LHCN-M2 (cell line): ENCODE measurements around the gene CEP89. TPM values are rescaled to one million over a fixed set of nuclear protein-coding genes. Genes with fewer than 3 reads are reported as not detected.
"Not testable (repeated sequence)": the region's sequence is repeated elsewhere in the genome, so short reads cannot be mapped to it uniquely, and the experiment has no call there.

Experiments
- DNase-seq: peaks from one replicate; pipeline ENCODE4 v3.0.0-alpha.2; 2012; ENCODE audit warnings: low read depth
- total RNA-seq: library from RNA; depleted of rRNA; stranded (reverse); fragments of >200 nt; gene quantifications from 2 replicates; pipeline ENCODE4 v1.2.3, GENCODE V29; 2014; rRNA removed

The CEP89 gene
- total RNA-seq, 1 experiment from 2014 or later, result 21.4 TPM

DNA sequence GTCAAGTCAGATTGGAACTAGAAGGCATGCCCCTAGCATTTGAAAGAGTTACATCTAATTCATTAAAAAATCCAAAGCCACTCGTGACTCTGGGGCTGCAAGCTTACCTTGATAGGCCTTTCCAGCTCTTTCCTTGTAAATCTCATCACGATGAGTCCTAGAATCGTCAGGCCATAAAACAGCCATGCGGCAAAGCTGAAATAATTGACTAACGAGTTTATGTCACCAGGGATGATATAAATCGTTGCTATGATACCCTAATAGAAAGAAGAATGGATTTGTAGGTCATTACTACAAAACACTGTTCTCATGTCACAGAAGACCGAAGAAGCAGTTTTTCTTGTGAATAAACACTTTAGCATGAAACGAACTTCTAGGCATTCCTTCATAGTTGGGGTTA is 129.7 kb downstream of the CEP89 start:
- DNase-seq, result no peak

DNA sequence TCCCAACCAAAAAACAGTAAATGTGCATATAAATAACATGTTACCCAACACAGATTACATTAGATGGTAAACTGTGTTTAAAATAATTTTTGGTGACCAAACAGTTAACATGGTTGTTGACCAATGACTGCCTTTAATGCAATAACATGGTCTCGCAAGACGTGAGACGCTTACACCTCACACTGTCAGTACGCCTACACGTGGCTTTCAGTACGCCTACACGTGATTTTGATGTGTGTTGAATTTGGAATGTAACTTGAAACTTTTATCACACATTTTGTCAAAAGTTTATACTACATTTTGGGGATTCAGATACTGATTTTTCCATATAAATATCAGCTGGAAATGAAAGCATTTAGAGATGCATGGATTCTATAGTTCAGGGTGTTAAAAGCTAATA is 134.2 kb downstream of the CEP89 start:
- DNase-seq, result no peak

DNA sequence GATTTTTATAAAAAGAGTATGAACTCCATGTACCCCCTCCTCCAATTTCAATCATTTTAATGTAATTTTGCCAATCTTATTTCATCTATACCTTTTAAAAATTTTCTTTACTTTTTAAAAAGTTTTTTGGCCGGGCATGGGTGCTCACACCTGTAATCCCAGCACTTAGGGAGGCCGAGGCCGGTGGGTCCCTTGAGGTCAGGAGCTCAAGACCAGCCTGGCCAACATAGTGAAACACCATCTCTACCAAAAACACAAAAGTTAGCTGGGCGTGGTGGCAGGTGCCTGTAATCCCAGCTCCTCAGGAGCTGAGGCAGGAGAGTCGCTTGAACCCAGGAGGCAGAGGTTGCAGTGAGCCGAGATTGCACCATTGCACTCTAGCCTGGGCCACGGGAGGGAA is 138.4 kb downstream of the CEP89 start:
- not testable (repeated sequence) for DNase-seq

DNA sequence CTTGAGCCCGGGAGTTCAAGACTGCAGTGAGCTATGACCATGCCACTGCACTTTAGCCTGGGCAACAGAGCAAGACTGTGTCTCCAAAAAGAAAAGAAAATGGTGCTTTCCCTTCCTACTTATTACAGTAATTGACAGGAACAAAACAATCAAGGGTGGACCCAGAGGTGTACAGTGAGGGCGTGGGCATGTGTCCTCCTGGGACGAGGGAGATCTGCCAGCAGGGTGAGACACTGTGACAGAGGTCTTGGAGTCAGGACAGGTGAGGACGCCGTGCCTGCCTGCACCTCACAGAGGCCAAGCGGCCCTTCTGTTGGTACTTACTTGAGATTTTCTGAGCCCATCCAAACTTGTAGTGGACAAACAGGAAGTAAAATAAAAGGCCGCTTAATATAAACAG is 138.9 kb downstream of the CEP89 start:
- not testable (repeated sequence) for DNase-seq

DNA sequence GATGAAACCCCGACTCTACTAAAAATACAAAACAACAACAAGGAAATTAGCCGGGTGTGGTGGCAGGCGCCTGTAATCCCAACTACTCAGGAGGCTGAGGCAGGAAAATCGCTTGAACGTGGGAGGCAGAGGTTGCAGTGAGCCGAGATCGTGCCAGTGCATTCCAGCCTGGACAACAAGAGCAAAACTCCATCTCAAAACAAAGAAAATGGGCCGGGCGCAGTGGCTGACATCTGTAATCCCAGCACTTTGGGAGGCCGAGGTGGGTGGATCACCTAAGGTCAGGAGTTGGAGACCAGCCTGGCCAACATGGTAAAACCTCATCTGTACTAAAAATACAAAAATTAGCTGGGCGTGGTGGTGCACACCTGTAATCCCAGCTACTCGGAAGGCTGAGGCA is 139.7 kb downstream of the CEP89 start:
- DNase-seq, result not testable (repeated sequence)

DNA sequence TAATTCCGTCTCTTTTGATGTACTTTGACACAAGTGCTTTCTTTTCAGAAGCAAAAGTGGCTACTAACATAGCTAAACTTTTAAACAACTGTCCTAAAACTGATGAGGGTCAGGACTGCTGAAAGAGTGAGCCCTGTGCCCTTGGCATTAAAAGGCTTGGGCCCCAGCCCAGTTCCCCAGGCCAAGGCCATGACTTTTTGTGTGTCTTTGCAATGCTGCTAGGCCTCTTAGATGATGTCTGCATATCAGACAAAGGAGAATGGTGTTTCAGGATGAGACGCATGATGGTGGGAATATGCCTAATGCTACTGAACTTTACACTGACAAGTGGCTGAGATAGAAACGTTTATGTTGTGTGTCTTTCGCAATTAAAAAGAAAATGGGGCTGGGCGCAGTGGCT is 140.1 kb downstream of the CEP89 start:
- no peak for DNase-seq

GRCh38 chr19:32830231-32831014 is 141.3 kb downstream of the CEP89 start:
- peak; percentile 92 for DNase-seq

DNA sequence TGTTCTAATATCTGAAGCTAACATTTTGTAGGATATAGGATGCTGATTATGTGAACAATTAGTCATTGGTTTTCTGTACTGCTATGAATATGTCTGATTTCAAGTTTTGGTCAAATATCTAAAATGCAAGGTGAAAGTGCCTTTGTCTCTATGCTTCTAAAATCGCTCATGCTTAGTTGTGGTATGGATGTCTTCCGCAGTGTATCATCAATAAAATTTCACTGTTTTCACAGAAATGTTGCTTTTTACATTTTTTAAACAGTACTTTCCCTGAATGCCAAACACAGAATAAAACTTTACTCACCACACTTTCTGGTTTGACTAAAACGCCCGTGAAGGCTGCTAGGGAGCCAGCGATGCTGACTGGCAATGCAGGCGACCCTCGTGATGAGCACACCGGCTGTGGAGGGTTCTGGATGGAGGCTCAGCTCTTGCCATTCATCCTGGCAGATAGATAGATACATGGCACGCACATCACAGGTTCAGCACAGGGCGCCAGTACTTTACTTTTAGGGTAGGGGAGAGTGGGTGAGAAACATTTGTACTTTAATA is 142.3 kb downstream of the CEP89 start:
- no peak for DNase-seq

GRCh38 chr19:32828643-32829344 is 143.0 kb downstream of the CEP89 start:
- DNase-seq, result no peak

GRCh38 chr19:32828139-32828538 is 143.6 kb downstream of the CEP89 start:
- no peak for DNase-seq

Other genes with a start within 250 kb of the CEP89 start
- gene SLC7A9, start 102.2 kb downstream of the CEP89 start, total RNA-seq, result not detected in 2 replicates
- gene FAAP24, start 284 bp upstream of the CEP89 start, total RNA-seq, result 7.1 and 8.7 TPM in 2 replicates
- gene RHPN2, start 92.9 kb upstream of the CEP89 start, total RNA-seq, result 4.4 and 5.9 TPM in 2 replicates
- 4.0 and 4.5 TPM in 2 replicates for gene GPATCH1, start 109.2 kb upstream of the CEP89 start, total RNA-seq
- gene WDR88, start 160.2 kb upstream of the CEP89 start, total RNA-seq, result not detected in 2 replicates
- 63.6 and 67.1 TPM in 2 replicates for gene LRP3, start 222.4 kb upstream of the CEP89 start, total RNA-seq